GM18867 (cell line): ENCODE data around the gene NGRN.
"Not testable (repeated sequence)": the region's sequence is repeated elsewhere in the genome, so short reads cannot be mapped to it uniquely, and the experiment has no call there.

Source experiments
- ATAC-seq: cut with Tn5 transposase; IDR thresholded peaks from one replicate; pipeline ENCODE4 v1.9.1; 2021; ENCODE audit warnings: mild to moderate bottlenecking, moderate library complexity; ENCODE audit not compliant: unreplicated experiment

NGRN gene

DNA sequence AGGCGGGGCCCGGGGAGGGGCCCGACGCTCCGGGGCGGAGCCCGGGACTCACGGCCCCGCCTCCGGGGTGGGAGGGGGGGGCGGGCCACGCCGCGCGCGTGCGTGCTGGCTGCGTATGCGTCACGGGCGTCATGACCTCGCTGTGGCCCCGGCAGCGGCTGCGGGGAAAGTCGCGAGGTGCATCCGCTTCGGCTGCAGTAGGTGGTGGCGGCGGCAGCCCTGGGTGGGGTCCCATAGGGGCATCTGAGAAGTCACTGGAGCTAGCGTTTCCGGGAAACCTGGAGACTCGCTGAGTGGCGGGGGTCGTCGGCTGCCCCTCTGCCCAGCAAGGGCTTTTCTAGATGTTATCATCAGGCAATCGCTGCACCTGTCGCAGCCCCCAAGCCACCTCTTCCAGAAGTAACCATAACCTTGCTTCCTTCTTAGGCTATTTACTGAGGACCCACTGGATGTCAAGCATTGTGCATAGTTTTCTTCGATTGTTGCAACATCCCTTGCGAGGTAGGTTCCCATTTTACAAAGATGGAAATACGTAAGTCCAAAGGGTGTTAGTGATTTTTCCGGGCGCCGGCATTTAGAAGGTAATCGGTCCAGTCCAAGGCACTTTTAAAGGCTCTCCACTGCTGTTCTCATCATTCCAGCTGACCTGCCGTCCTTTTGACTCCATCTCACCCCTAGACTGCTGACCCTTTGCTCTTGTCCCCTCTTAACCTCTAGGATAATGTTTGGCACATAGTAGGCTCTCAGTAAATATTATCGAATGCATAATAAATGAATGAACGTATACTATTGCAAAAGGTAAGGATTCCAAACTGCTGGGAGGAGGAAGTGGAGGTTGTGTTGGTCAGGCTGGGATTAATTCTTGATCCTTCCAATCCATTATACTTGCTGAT is 31.1 kb upstream of the NGRN start, which contains the start of gene GDPGP1:
GDPGP1 (plus strand) TSS at position 114 of the 893 bp plus-strand sequence. CDS start 6,700 bp downstream, outside the sequence.
- ATAC-seq, result peak; percentile 72

DNA sequence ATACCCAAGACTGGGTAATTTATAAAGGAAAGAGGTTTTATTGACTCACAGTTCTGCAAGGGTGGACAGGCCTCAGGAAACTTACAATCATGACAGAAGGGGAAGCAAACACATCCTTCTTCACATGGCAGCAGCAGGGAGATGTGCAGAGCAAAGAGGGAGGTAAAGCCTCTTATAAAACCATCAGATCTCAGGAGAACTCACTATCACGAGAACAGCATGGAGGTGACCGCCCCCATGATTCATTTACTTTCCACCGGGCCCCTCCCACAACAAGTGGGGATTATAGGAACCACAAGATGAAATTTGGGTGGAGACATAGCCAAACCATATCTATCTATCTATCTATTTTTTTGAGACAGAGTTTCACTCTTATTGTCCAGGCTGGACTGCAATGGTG is 26.1 kb upstream of the NGRN start:
- ATAC-seq, result no peak

DNA sequence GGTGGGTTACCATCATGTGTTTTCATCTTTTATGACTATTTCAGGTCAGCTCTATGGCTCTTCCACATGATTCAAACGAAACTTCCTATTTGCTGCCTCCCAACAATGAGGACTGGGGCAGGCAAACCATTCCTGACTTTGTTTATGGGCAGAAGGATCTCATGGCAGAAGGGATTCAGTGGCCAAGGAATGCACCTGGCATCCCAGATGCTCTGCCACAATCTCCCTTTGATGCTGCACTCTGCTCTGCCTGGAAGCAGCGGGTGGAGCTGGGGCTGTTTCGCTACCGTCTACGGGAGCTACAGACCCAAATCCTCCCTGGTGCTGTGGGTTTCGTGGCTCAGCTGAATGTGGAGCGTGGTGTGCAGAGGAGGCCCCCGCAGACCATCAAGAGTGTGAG is 24.6 kb upstream of the NGRN start:
- no peak for ATAC-seq

DNA sequence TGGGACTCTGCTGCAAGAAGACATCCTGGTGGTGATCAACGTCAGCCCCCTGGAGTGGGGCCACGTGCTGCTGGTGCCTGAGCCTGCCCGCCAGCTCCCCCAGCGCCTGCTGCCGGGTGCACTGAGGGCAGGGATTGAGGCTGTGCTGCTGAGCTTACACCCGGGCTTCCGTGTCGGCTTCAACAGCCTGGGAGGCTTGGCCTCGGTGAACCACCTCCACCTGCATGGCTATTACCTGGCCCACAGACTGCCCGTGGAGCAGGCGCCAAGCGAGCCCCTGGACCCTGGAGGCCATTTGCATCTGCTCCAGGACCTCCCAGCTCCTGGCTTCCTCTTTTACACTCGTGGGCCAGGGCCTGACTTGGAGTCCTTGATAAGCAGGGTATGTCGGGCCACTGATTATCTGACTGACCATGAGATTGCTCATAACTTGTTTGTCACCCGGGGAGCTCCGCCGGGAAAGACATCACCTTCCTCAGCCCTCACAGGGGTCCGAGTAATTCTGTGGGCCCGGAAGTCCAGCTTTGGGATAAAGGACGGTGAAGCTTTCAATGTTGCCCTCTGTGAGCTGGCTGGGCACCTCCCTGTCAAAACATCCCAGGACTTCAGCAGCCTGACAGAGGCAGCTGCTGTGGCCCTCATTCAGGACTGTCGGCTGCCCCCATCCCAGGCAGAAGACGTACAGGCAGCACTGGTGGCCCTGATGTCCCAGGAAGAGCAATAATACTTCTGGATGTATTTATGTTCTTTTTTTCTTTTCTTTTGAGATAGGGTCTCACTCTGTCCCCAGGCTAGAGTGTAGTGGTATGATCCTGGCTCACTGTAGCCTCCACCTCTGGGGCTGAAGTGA is 23.9 kb upstream of the NGRN start:
- ATAC-seq, result no peak

DNA sequence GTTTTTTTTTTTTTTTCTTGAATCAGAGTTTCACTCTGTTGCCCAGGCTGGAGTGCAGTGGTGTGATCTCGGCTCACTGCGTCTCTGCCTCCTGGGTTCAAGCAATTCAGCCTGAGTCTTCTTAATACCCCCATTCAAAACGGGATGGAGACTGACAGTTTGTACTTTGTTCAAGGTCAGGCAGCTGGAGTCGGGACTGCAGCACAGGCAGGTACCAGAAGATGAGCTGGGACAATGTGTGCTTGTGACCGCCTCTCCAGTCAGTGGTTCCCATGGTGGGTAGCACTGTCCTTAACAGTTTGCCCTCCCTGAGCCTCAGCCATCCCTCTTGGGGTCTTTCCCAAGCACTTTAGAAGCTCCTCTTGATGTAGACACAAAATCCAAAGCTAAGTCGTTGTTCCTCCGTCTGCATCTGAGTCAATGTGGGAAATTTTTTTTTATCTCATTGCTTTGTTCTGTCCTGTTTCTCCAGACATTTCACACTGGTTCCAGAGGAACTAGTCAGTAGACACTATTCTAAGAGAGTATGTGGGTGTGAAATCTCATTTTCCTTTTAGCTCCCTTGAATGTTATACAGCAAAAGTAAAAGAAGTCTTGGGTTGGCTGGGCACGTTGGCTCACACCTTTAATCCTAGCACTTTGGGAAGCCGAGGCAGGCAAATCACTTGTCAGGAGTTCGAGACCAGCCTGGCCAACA is 21.4 kb upstream of the NGRN start:
- no peak for ATAC-seq

DNA sequence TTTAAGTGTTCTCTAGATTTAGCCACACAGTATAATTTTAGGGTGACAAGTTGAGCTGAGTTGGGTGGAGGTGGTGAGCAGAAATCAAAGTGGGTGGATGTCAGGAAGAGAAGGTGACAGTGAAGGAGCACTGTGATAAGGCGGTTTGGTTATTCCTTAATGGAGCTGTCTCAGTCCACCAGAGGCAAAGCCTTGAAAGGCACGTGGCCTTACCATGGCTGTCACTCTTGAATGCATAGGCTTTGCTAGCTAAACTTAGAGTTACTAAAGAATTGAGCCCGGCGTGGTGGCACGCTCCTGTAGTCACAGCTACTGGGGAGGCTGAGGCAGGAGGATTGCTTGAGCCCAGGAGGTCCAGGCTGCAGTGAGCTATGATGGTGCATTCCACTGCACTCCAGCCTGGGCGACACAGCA is 16.7 kb upstream of the NGRN start:
- ATAC-seq, result no peak

DNA sequence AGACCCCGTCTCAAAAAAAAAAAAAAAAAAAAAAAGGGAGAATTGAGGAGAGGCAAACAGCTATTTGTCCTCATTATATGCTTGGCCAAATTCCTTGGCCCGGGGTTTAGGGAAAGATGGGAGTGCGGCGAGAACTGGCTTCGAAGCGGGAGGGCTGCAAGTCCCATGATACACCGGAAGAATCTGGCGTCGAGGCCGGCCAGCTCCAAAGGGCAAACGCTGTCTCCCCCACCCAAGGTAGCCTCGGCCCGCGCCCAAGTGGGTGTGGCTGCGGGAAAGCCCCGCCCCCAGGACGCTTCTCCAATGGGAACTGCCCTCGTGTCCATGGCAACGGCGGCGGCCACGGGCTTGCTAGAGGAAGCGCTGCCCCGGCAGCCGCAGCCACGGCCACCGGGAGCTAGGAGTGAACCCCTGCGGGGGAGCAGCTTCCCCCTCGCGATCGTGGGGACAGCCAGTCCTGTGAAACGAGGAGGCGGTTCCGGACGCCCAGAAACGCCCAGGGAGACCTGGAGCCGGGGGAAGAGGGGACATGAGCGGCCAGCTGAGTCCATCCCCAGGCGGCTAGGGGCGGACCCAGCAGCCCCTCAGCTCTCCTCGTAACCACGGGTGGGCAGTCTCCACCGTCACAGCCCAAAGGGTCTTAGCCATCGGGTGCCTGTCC is 16.1 kb upstream of the NGRN start, which contains the start of gene TTLL13:
TTLL13 (plus strand) TSS at position 354 of the 661 bp plus-strand sequence. CDS start 1,075 bp downstream, outside the sequence.
- ATAC-seq, result no peak

DNA sequence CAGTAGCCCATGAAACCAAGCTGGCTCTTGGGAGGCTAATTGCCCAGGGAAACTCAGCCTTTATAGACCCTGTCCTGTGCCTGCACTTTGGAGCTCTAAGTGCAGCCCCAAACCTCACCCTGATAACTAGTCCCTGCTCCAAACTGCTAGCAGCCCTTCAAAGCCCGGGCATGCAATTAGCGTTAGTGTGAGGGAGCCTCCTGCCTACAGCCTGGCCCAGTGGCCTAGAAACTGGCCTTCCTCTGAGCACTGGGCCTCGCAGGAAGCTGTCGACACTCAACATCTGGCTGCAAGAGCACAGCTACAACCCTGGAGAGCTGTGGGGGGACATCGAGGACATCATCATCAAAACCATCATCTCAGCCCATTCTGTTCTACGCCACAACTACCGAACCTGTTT is 7.7 kb upstream of the NGRN start:
- ATAC-seq, result no peak

DNA sequence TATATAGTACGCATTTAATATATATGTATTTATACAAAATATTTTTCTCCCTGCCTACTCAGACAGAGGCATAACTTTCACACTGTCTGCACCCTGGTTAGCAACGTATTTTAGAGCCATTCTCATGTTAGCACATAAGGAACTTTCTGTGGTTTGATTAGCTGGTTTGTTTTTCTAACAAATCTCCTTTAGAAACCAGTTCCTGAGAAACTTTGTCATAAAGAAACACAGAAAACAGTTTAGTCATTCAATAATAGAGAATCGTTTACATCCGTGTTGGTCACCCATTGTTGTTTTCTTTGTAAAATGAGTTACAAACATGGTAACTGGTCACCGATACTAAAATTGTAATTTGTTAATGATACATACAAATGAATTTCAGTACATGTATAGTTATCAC is 5.9 kb upstream of the NGRN start:
- peak; percentile 71 for ATAC-seq

DNA sequence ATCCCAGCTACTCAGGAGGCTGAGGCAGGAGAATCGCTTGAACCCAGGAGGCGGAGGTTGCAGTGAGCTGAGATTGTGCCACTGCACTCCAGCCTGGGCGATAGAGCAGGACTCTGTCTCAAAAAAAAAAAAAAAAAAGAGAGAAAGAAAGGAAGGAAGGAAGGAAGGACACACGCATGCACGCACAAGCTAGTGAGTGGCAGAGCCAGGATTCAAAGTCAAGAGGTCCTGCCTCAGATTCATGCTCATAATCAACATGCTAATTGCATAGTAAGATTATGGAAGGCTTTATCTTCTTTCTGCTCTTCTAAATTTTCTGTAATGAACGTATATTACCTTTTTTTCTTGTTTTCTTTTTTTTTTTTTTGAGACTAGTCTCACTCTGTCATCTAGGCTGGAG is 4.7 kb upstream of the NGRN start:
- ATAC-seq, result not testable (repeated sequence)

DNA sequence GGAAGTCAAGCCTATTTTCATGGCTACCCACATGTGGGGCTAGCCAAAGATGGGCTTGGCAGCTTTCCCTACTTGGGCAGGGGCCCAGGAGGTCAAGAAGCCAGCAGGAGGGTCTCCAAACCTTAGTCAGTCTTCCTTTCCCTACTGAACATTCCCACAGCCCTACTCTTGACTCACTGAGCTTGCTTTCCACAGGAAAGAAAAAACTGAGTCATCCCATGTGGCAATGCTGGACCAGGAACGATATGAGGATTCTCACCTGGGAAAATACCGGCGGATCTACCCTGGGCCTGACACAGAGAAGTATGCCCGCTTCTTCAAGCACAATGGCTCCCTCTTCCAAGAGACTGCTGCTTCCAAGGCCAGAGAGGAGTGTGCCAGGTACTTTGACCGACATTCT is 3.7 kb upstream of the NGRN start:
- no peak for ATAC-seq

DNA sequence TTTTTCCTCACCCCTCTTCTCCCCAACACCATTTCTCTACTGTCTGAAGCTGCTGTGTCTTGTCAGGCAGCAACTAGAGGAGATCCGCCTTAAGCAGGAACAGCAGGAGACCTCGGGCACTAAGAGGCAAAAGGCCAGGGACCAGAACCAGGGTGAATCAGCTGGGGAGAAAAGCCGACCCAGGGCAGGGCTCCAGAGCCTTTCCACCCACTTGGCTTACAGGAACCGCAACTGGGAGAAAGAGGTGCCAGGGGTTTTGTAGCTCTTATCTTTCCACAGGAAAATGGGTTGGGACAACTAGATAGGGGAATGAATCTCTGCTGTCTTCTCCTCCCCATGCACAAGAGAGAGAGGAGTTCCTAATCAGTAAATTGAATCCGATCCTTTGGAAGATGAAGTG is 3.0 kb upstream of the NGRN start:
- no peak for ATAC-seq

DNA sequence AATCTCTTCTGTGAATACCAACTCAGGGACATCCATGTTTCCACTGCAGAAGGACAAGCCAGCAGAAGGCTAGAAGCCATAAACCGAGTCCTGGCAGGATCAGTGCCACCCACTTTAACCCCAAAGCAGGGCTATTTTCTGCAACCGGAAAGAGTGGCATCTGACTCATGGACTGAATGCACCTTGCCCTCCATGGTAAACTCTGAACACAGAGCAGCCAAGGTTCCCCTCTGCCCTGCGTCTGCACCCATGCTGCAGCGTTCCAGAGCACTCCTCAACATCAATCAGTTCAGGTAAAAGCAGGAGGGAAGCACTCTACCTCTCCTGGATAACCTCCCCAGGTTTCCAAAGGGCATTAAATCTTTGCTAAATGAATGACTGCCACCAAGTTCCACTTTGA is 801 bp upstream of the NGRN start:
- no peak for ATAC-seq

DNA sequence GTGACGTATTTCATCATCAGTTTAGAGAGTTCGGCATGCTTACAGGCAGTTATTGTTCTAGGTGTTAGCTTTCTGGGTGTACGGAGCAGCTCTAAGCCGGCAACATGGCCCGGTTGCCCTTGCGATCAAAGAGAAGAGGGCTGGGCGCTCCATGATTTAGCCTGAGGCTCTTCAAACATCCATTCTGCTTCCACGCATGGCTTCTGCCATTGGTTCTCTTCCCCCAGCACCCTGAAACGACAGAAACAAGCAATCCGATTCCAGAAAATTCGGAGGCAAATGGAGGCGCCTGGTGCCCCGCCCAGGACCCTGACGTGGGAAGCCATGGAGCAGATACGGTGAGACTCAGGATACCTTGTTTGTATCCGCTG is 574 bp downstream of the NGRN start:
- no peak for ATAC-seq

DNA sequence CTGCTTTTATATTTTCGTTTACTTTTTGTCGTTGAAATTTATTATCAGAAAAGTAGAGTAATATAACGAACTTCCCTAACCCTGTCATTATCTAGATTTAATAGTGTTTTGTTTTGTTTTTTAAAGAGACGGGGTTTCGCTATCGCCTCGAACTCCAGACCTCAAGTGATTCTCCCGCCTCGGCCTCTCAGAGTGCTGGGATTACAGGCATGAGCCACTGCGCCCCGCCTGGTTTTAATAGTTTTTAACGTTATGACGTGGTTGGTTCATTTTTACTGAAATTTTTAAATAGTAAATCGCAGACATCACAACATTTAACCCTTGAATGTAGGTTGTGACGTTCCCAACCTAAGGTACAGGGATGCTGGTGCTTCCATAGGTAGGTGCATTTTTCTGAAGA is 1.0 kb downstream of the NGRN start:
- ATAC-seq, result no peak

DNA sequence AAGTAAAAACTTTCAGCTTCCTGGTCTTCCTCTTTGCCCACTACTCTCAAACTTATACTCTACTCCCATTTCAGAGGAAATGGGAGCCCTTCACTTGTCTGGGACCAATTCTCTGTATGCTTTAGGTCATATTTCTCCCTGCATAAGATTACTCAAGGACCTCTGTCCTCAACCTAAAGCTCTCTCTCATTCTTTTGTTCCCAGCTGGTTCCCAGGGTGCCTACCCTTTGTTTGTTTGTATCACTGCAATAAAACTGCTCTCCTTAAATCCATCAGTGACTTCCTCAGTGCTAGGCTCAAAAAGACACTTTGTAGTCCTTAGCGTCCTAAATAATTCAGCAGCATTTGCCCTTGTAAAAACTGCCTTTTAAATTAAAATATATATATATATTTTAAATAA is 2.9 kb downstream of the NGRN start:
- no peak for ATAC-seq

DNA sequence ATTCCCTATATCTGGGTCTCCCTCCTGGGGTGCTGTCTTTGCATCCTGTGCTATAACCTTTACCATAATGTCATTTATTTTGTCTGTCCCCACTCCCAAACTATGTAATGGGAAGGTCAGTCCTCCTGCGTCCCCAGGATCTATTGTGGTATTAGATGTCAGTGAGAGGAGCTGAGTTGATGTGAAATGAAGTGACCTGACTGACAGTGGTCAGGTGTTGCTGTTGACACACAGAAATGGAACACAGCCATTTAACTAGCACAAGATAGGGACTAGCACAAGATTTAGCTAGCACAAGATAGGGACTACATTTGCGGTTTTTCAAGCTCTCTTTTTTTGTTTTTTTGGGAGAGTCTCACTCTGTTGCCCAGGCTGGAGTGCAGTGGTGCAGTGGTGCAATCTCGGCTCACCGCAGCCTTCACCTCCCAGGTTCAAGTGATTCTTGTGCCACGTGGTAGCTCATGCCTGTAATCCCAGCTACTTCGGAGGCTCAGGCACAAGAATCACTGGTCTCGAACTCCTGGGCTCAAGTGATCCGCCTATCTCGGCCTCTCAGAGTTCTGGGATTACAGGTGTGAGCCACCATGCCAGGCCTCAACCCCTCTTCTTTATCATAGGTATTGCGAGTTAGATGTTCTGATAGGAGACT is 5.2 kb downstream of the NGRN start:
- ATAC-seq, result no peak

DNA sequence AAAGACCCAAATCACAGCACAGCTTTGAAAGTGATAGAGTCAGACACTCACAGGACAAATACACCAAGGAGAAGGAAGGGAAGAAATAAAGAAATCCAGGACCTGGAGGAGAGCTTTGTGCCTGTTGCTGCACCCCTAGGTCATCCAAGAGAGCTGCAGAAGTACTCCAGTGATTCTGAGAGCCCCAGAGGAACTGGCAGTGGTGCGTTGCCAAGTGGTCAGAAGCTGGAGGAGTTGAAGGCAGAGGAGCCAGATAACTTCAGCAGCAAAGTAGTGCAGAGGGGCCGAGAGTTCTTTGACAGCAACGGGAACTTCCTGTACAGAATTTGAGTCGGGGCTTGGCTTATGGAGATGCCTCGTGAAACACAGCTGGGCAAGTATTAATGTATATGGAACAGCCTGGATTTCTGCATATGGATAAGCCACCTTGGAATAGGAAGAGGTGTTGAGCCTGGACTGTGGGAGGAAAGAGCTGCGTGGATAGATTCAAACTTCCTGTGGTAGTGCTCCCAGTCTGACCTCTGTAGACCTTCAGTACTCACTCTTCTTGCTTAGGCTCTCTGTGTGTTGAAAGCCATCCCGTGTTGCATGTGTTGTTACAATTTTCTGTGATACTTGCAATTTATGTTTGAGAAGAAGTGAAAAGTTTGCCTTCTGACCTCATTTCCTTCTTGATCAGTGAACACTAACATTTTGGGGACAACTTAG is 6.1 kb downstream of the NGRN start:
- no peak for ATAC-seq

DNA sequence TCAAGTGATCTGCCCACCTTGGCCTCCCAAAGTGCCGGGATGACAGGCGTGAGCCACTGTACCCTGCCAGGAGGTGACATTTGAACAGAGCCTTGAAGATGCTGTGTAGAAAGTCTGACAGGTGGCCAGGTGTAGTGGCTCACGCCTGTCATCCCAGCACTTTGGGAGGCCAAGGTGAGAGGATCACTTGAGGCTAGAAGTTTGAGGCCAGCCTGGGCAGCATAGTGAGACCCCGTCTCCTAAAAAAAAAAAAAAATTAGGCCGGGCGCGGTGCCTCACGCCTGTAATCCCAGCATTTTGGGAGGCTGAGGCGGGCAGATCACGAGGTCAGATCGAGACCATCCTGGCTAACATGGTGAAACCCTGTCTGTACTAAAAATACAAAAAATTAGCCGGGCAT is 13.0 kb downstream of the NGRN start:
- not testable (repeated sequence) for ATAC-seq

DNA sequence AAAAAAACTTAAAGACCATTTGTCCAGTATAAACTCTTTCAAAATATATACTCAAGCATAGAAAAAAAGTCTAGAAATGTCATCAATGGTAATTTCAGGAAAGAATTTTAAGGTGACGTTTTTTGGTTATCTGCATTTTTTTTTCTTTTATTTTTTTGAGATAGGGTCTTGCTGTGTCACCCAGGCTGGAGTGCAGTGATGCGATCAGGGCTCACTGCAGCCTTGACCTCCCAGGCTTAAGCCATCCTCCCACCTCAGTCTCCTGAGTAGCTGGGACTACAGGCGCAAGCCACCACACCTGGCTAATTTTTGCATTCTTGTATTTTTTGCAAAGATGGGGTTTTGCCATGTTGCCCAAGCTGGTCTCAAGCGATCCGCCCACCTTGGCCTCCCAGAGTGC is 15.3 kb downstream of the NGRN start:
- not testable (repeated sequence) for ATAC-seq
